A549 (cell line): Measurements from ENCODE around the gene LTF.

Source experiments
- BHLHE40 ChIP-seq: IDR thresholded peaks from 2 replicates; pipeline ENCODE4 v1.6.1; 2012; ENCODE audit warnings: low read depth, low read length, inconsistent platforms
- CBX2 ChIP-seq: fragments of 200-600 bp; sonication (generic); IDR thresholded peaks from 2 replicates; pipeline ENCODE4 v1.6.1; 2016; ENCODE audit warnings: low read depth, mild to moderate bottlenecking, borderline replicate concordance
- CHD2 ChIP-seq: fragments of 150-350 bp; IDR thresholded peaks from 2 replicates; pipeline ENCODE4 v1.6.1; 2014; ENCODE audit warnings: low read length; ENCODE audit not compliant: partially characterized antibody
- EP300 ChIP-seq, 2 experiments: fragments of >200 bp; sonication (Bioruptor Twin); formaldehyde crosslinking; IDR thresholded peaks; 2 replicates in 1 of 2; 3 replicates in 1 of 2; pipeline ENCODE4 v1.6.1; 2016 to 2017
- JUNB ChIP-seq: fragments of >200 bp; sonication (Bioruptor Twin); formaldehyde crosslinking; IDR thresholded peaks from 2 replicates; pipeline ENCODE4 v1.6.1; 2016
- POLR2A ChIP-seq: IDR thresholded peaks from 2 replicates; pipeline ENCODE4 v1.6.1; 2012; ENCODE audit warnings: mild to moderate bottlenecking, low read length
- RARB ChIP-seq: fragments of 250-450 bp; sonication (Bioruptor Pico); IDR thresholded peaks from 2 replicates; pipeline ENCODE4 v1.8.0; 2021; ENCODE audit warnings: mild to moderate bottlenecking, moderate library complexity
- TF ChIP-seq, protein P1 (sequence below): fragments of >200 bp; sonication (Bioruptor Twin); formaldehyde crosslinking; IDR thresholded peaks from 3 replicates; pipeline ENCODE4 v1.5.1; 2016
- TF ChIP-seq, protein P2 (sequence below): fragments of 200-600 bp; sonication (generic); IDR thresholded peaks from 2 replicates; pipeline ENCODE4 v1.6.1; 2016; ENCODE audit warnings: antibody characterized with exemption, mild to moderate bottlenecking, moderate library complexity

DNA sequence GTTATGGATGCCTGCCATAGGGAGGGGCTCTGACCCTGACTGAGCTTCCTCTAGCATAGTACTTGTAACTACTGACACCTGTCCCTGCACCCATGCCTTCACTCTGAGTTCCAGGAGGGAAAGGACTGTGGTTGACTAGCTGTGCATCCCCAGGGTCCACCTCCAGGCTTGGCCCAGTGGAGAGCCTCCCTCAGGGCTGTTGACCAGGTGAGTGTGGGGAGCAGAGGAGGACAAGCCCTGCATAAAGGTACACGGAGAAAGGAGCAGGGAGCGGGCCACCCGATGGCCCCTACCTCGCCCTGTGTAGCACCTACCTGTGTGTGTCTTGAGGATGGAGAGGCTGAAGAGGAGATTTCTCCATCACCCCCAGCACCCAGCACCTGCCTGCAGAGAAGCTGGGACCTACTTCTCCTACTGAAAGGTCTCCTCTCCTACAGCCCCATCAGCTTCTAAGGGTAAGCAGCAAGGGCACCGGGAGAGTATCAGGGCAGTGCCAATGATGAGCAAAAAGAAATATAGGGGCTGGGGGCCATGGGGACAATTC, 6.7 kb upstream of the LTF start:
- TF ChIP-seq, protein P1, sequence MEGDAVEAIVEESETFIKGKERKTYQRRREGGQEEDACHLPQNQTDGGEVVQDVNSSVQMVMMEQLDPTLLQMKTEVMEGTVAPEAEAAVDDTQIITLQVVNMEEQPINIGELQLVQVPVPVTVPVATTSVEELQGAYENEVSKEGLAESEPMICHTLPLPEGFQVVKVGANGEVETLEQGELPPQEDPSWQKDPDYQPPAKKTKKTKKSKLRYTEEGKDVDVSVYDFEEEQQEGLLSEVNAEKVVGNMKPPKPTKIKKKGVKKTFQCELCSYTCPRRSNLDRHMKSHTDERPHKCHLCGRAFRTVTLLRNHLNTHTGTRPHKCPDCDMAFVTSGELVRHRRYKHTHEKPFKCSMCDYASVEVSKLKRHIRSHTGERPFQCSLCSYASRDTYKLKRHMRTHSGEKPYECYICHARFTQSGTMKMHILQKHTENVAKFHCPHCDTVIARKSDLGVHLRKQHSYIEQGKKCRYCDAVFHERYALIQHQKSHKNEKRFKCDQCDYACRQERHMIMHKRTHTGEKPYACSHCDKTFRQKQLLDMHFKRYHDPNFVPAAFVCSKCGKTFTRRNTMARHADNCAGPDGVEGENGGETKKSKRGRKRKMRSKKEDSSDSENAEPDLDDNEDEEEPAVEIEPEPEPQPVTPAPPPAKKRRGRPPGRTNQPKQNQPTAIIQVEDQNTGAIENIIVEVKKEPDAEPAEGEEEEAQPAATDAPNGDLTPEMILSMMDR, result no peak
- TF ChIP-seq BHLHE40, result no peak
- TF ChIP-seq, protein P2, sequence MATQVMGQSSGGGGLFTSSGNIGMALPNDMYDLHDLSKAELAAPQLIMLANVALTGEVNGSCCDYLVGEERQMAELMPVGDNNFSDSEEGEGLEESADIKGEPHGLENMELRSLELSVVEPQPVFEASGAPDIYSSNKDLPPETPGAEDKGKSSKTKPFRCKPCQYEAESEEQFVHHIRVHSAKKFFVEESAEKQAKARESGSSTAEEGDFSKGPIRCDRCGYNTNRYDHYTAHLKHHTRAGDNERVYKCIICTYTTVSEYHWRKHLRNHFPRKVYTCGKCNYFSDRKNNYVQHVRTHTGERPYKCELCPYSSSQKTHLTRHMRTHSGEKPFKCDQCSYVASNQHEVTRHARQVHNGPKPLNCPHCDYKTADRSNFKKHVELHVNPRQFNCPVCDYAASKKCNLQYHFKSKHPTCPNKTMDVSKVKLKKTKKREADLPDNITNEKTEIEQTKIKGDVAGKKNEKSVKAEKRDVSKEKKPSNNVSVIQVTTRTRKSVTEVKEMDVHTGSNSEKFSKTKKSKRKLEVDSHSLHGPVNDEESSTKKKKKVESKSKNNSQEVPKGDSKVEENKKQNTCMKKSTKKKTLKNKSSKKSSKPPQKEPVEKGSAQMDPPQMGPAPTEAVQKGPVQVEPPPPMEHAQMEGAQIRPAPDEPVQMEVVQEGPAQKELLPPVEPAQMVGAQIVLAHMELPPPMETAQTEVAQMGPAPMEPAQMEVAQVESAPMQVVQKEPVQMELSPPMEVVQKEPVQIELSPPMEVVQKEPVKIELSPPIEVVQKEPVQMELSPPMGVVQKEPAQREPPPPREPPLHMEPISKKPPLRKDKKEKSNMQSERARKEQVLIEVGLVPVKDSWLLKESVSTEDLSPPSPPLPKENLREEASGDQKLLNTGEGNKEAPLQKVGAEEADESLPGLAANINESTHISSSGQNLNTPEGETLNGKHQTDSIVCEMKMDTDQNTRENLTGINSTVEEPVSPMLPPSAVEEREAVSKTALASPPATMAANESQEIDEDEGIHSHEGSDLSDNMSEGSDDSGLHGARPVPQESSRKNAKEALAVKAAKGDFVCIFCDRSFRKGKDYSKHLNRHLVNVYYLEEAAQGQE, result no peak
- no peak for TF ChIP-seq EP300 (IDR thresholded peaks at IDR 0.05)
- TF ChIP-seq POLR2A, result no peak
- TF ChIP-seq CHD2, result no peak
- no peak for TF ChIP-seq RARB (CRISPR knock-in tag)
- no peak for TF ChIP-seq JUNB
- no peak for TF ChIP-seq CBX2
